Ovary (tissue), 3 donors: ENCODE measurements around the gene KRTAP10-2.

ENCODE experiments used
- EP300 ChIP-seq: sonication (generic); formaldehyde crosslinking; IDR thresholded peaks from one replicate; pipeline ENCODE4 v1.6.1; 2017; ENCODE audit warnings: antibody characterized with exemption
- TF ChIP-seq, protein P1 (sequence below), 3 donors: fragments of 450-650 bp in 2 of 3; fragments of 200-600 bp in 1 of 3; IDR thresholded peaks; one replicate each; pipeline versions ENCODE4 v1.5.1 to v1.8.0; 2016 to 2022; ENCODE audit warnings: antibody characterized with exemption in 3 of 3, mild to moderate bottlenecking in 1 of 3
- donor health status: DM: no; HTN: no; CAD: no.

DNA sequence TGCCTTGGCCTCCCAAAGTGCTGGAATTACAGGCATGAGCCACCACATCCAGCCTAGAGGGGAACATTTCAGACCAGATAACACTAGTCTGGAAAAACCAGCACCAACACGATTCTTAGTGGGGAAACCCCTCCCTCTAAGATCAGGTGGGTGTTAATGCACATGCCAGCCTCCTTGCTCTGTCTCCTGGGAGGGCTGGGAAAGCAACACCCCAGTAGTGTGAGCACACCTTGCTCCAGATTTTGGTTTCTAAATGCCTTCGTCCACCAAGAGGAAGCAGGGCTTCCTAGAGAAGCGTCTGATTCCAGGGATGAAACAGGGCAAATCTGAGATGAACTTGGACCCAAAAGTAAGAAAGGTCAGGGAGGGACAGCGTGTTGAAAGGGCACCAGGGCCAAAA is 20.0 kb upstream of the KRTAP10-2 start:
- no peak for TF ChIP-seq EP300
- TF ChIP-seq, protein P1, sequence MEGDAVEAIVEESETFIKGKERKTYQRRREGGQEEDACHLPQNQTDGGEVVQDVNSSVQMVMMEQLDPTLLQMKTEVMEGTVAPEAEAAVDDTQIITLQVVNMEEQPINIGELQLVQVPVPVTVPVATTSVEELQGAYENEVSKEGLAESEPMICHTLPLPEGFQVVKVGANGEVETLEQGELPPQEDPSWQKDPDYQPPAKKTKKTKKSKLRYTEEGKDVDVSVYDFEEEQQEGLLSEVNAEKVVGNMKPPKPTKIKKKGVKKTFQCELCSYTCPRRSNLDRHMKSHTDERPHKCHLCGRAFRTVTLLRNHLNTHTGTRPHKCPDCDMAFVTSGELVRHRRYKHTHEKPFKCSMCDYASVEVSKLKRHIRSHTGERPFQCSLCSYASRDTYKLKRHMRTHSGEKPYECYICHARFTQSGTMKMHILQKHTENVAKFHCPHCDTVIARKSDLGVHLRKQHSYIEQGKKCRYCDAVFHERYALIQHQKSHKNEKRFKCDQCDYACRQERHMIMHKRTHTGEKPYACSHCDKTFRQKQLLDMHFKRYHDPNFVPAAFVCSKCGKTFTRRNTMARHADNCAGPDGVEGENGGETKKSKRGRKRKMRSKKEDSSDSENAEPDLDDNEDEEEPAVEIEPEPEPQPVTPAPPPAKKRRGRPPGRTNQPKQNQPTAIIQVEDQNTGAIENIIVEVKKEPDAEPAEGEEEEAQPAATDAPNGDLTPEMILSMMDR (IDR thresholded peaks at IDR 0.05): no peak
